HG02943 (cell line): ENCODE results near the gene CNTRL.

Experiments used
- ATAC-seq: cut with Tn5 transposase; IDR thresholded peaks from one replicate; pipeline ENCODE4 v1.9.1; 2021; ENCODE audit warnings: mild to moderate bottlenecking, low read depth, moderate library complexity; ENCODE audit not compliant: unreplicated experiment

CNTRL gene

DNA sequence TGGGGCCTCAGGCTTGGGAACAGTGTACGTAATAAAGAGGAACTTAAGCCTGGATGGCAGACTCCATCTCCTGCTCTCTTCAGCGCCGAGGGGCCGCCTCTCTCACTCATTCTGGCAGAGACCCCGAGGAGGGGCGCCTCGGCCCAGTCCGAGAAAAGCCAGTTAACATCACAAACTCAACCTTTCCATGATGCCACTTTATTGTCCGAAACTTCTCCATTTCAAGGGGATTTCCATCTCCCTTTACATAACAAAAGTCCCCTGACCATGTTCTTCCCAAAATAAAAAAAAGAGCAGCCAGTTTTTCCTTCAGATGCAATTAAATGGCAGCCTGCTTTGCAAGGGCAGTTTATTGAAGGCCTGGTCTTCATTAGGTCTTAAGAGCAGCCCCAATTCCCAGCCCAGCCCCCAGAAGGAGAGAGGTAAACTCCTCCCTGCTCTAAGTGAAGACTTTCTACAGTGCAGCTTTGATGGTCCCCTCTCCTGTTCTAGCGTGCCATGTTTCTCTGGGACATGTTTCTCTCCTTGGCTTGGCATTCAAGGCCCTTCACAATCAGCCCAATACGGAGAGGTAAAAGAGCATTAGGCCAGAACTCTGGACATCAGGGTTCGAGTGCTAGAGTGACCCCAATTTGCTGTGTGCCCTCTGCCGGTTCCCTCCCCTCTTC is 146.4 kb downstream of the CNTRL start:
- ATAC-seq: no peak

DNA sequence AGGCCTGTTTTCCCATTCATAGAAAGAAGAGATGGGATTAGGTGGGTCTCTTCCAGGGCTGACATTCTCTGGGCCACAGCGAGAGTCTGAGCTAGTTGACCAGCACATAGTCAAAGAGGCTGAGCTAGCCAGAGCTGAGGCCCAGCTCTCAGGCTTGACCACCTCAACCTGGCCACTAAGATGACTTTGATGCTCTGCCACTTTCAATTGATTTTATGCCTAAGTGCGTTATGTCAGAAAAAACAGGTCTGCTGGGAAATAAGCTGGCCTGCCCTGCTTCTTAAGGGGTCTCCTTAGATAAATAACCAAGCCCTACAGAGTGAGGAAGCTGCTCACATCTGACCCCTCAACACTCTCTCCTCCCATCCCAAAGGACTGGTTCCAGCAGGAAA is 146.9 kb downstream of the CNTRL start:
- ATAC-seq: no peak

DNA sequence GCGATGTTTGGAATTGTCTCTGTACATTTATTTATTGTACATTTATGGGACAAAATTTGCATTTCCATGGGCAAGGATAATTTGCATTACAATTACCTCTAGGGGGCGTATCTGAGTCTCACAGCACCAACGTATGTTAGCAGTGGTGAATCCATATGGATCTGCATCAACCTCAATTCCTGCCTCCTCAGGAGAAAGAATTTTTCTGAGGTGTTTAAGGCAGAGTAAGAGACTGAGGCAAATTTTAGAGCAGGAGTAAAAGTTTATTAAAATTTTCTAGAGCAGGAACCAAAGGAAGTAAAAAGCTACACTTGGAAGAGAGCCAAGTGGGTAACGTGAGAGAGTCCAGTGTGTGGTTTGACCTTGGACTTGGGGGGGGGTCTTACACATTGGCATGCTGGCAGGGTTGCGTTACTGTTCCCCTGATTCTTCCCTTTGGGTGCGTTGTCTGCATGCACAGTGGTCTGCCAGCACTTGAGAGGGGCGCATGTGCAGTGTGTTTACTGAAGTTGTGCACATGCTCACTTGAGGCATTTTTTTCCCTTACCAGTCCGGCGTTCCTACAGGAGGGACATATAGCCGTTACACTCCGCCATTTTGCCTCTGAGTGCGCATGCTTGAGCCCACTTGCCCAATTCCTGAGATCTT is 147.9 kb downstream of the CNTRL start:
- ATAC-seq: no peak

GRCh38 chr9:121225240-121225639 is 150.5 kb downstream of the CNTRL start:
- ATAC-seq: no peak

DNA sequence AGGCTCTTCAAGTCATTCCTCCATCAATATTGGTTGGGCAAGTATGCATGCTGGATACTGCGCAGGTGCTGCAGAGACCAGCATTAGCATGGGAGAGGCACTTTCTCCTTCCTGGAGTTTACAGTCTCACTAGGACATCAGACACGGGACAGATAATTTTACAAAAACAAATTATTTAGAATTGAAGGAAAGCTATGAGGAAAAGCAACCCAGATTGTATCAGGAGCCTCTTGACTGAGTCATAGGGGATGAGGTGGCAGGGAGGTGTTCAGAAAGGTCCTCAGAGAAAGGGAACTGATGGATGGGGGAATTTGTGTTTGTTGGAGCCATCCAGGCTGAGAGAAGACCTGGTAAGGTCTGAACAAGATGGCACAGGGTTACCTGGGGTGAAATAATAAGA is 151.4 kb downstream of the CNTRL start:
- no peak for ATAC-seq
